K562 (cell line): ENCODE results near the gene PRM1. TPM values are rescaled to one million over a fixed set of nuclear protein-coding genes. Genes with fewer than 3 reads are reported as not detected.

Experiments used
- ATAC-seq: fragments of 200-7000 bp; cut with Tn5 transposase; 3 replicates; pipeline ENCODE4 v1.9.1; 2020; ENCODE audit warnings: moderate library complexity
- BruUV-seq: library from RNA; stranded (reverse); fragments of 400-500 nt; replicated peaks from 2 replicates; lab custom pipeline; 2021; lab: Mats Ljungman, UMichigan
- CTCF ChIA-PET: fragments of 300-600 bp; formaldehyde crosslinking; extraction: SDS; loops from one replicate; lab custom pipeline; 2021; ENCODE audit warnings: low intra/inter-chr PET ratio; lab: Yijun Ruan, JAX
- POLR2A ChIA-PET: fragments of 300-600, 350-650 bp; sonication (Branson Sonifier 250); formaldehyde crosslinking; extraction: SDS; loops from one replicate; lab custom pipeline; 2021; ENCODE audit warnings: antibody characterized with exemption, inconsistent platforms; lab: Yijun Ruan, JAX
- DNase-seq, 4 experiments: peaks; one replicate each; pipeline versions ENCODE4 v3.0.0 to v3.0.0-alpha.2; 2011 to 2018; ENCODE audit warnings: low spot score in 3 of 4, mixed read lengths in 3 of 4; ENCODE audit errors: extremely low read depth in 1 of 4
- FAIRE-seq: peaks from 2 replicates; lab custom pipeline; 2011; peaks lifted over from hg19 to GRCh38; lab: Jason Lieb, UNC
- H2AFZ ChIP-seq: 2 replicates; pipeline ENCODE4 v1.6.0; 2011; ENCODE audit warnings: low read depth, low read length, control low read depth, inconsistent platforms
- H3K27ac ChIP-seq: fragments of 200-600 bp; 3 replicates; pipeline ENCODE4 v1.8.0; 2011; ENCODE audit warnings: low read depth, mild to moderate bottlenecking, control low read depth, inconsistent platforms, low read length, moderate library complexity, mixed read lengths; ENCODE audit errors: extremely low read depth
- H3K27me3 ChIP-seq, 2 experiments: fragments of 300-600 bp in 1 of 2; 2 replicates in 1 of 2; 3 replicates in 1 of 2; pipeline versions ENCODE4 v1.6.0 to v1.8.0; 2011; ENCODE audit warnings: inconsistent platforms in 2 of 2, low read length in 2 of 2, mild to moderate bottlenecking in 1 of 2, mixed read lengths in 1 of 2, moderate library complexity in 1 of 2; ENCODE audit not compliant: control insufficient read depth in 2 of 2, insufficient read depth in 2 of 2
- H3K36me3 ChIP-seq: fragments of 300-600 bp; 3 replicates; pipeline ENCODE4 v1.8.0; 2011; ENCODE audit warnings: mild to moderate bottlenecking, low read length, inconsistent platforms; ENCODE audit not compliant: control insufficient read depth, insufficient read depth
- H3K4me1 ChIP-seq, 2 experiments: fragments of 200-600 bp in 1 of 2; replicated peaks in 1 of 2; 2 replicates in 1 of 2; 3 replicates in 1 of 2; pipeline versions ENCODE4 v1.5.1 to v1.8.0; 2011; ENCODE audit warnings: inconsistent platforms in 2 of 2, low read length in 2 of 2, mild to moderate bottlenecking in 1 of 2, mixed read lengths in 1 of 2, moderate library complexity in 1 of 2; ENCODE audit not compliant: control insufficient read depth in 2 of 2, insufficient read depth in 2 of 2
- H3K4me2 ChIP-seq: 2 replicates; pipeline ENCODE4 v1.6.1; 2011; ENCODE audit warnings: low read length, control low read depth, inconsistent platforms, mixed read lengths; ENCODE audit not compliant: insufficient read depth
- H3K4me3 ChIP-seq: fragments of 200-600 bp; sonication (generic), shearing (Covaris generic); 2 replicates; pipeline ENCODE4 v1.5.1; 2016; ENCODE audit warnings: control low read depth, inconsistent platforms
- H3K79me2 ChIP-seq: fragments of 200-600 bp; 3 replicates; pipeline ENCODE4 v1.8.0; 2011; ENCODE audit warnings: low read length, inconsistent platforms; ENCODE audit not compliant: control insufficient read depth, insufficient read depth
- H3K9ac ChIP-seq, 2 experiments: 2 replicates each; pipeline versions ENCODE4 v1.6.0 to v1.6.1; 2011; ENCODE audit warnings: low read depth in 2 of 2, low read length in 2 of 2, control low read depth in 1 of 2, inconsistent platforms in 1 of 2, mild to moderate bottlenecking in 1 of 2, mixed read lengths in 1 of 2; ENCODE audit not compliant: insufficient read depth in 1 of 2
- H3K9me1 ChIP-seq: one replicate; pipeline ENCODE4 v1.6.0; 2011; ENCODE audit warnings: inconsistent platforms, mild to moderate bottlenecking, low read length, moderate library complexity; ENCODE audit not compliant: control insufficient read depth, insufficient read depth
- H3K9me3 ChIP-seq: replicated peaks from 2 replicates; pipeline ENCODE4 v1.5.1; 2011; ENCODE audit warnings: low read depth, low read length, inconsistent platforms; ENCODE audit not compliant: control insufficient read depth, insufficient read depth
- H4K20me1 ChIP-seq: replicated peaks from 2 replicates; pipeline ENCODE4 v1.6.1; 2011; ENCODE audit warnings: low read length, inconsistent platforms, mixed read lengths; ENCODE audit not compliant: control insufficient read depth, insufficient read depth
- ATF3 ChIP-seq, 2 experiments: fragments of 450-650 bp in 1 of 2; sonication (generic) in 1 of 2; formaldehyde crosslinking in 1 of 2; IDR thresholded peaks in 1 of 2; conservative IDR thresholded peaks in 1 of 2; 2 replicates each; pipeline versions ENCODE4 v1.6.1 to v1.8.1; 2016 to 2023; ENCODE audit warnings: mild to moderate bottlenecking in 2 of 2, moderate library complexity in 2 of 2, inconsistent platforms in 1 of 2, missing genetic modification reagents in 1 of 2
- CEBPB ChIP-seq: fragments of 450-650 bp; IDR thresholded peaks from 2 replicates; pipeline ENCODE4 v1.6.1; 2016; ENCODE audit warnings: missing genetic modification characterization, missing compliant biosample characterization
- DACH1 ChIP-seq: fragments of 450-650 bp; IDR thresholded peaks from 2 replicates; pipeline ENCODE4 v1.6.1; 2018; ENCODE audit not compliant: partially characterized antibody
- MCM3 ChIP-seq: fragments of 450-650 bp; IDR thresholded peaks from 2 replicates; pipeline ENCODE4 v1.6.1; 2016
- NCOR1 ChIP-seq: fragments of 450-650 bp; IDR thresholded peaks from 2 replicates; pipeline ENCODE4 v1.6.1; 2016; ENCODE audit warnings: mild to moderate bottlenecking, moderate library complexity
- NFXL1 ChIP-seq: fragments of 450-650 bp; formaldehyde crosslinking; IDR thresholded peaks from 2 replicates; pipeline ENCODE4 v1.4.0; 2021; ENCODE audit warnings: mild to moderate bottlenecking
- USF2 ChIP-seq: sonication (generic); formaldehyde crosslinking; IDR thresholded peaks from 2 replicates; pipeline ENCODE4 v1.5.0; 2020; ENCODE audit warnings: missing genetic modification reagents
- ZNF121 ChIP-seq: sonication (generic); formaldehyde crosslinking; conservative IDR thresholded peaks from 2 replicates; pipeline ENCODE4 v1.8.0; 2022; ENCODE audit warnings: missing genetic modification reagents
- WGBS: fragments of 100-300 bp; shearing (Covaris generic); methylation state at CpG from one replicate; pipeline ENCODE4 v1.1.6; 2016; ENCODE audit warnings: low coverage, mixed read lengths; ENCODE audit not compliant: insufficient coverage; ENCODE audit errors: missing lambda C conversion rate; 5-methylcytosine and 5-hydroxymethylcytosine counted together
- in situ Hi-C: fragments of 300-500 bp; cut with MboI; formaldehyde crosslinking; loops from 4 replicates; pipeline ENCODE4 v1.15.0; 2018; ENCODE audit warnings: inconsistent platforms, mixed read lengths
- intact Hi-C: fragments of 100-400 bp; cut with micrococcal nuclease; formaldehyde crosslinking; loops from 2 replicates; pipeline ENCODE4 v1.14.2; 2022
- polyA plus RNA-seq, 8 experiments: library from polyadenylated mRNA; depleted of rRNA in 4 of 8; stranded (reverse) in 5 of 8; unstranded in 3 of 8; fragments of >200 nt; fragmentation: Nextera tagmentation in 2 of 8; fragmentation: Illumina TruSeq in 1 of 8; extraction: Ambion mirVana in 2 of 8; extraction: Trizol in 1 of 8; gene quantifications; 2 replicates each; pipeline versions ENCODE4 v1.2.1 to v1.2.3, GENCODE V29; 2011 to 2014; ENCODE audit warnings: inconsistent platforms in 1 of 8, missing spikeins in 1 of 8
- total RNA-seq, 7 experiments: library from RNA; depleted of rRNA in 6 of 7; stranded (reverse); fragments of >200 nt in 6 of 7; fragmentation: Illumina TruSeq in 2 of 7; extraction: Trizol in 2 of 7; gene quantifications; 2 replicates each; pipeline versions ENCODE4 v1.2.1 to v1.2.3, GENCODE V29; 2011 to 2021; ENCODE audit warnings: low replicate concordance in 1 of 7

Gene PRM1
- total and polyA plus RNA-seq, 9 of the 15 experiments (the other 6 are each of a cell fraction or from before 2014, with no cell fraction given), result not detected

GRCh38 chr16:11325404-11326083 is 44.4 kb upstream of the PRM1 start:
- H4K20me1 ChIP-seq, result no peaks in the 10 kb centered on the region
- peaks cover 2% of the 10 kb centered on the region; the same call in 1 of the 2 replicates for H3K9me3 ChIP-seq
- FAIRE-seq, result no peak
- ATAC-seq, result no peak
- TF ChIP-seq MCM3, result 0 out of 2 replicates have a peak, but pooled peaks have one; percentile 9
- TF ChIP-seq NCOR1, result no peak
- peaks cover 0 to 3% of the 10 kb centered on the region in 2 experiments; a peak in 2 of 5 replicates for H3K4me1 ChIP-seq
- H3K36me3 ChIP-seq, result no peaks in the 10 kb centered on the region
- CTCF ChIA-PET, result no interaction called here
- no peak for DNase-seq
- H2AFZ ChIP-seq, result no peak overlapping the region
- no peaks in the 10 kb centered on the region for H3K9me1 ChIP-seq
- in situ Hi-C loops (no loop called here), intact Hi-C loops (no loop called here)
- no peak overlapping the region for H3K4me2 ChIP-seq
- no peaks in the 10 kb centered on the region for H3K79me2 ChIP-seq
- H3K9ac ChIP-seq, result no peak overlapping the region
- no peak overlapping the region for H3K27ac ChIP-seq
- H3K4me3 ChIP-seq, result no peak overlapping the region
- peaks cover 16 to 29% of the 10 kb centered on the region in 2 experiments; a peak in 4 of 5 replicates for H3K27me3 ChIP-seq
- 10% methylated on average over 10 of the region's 10 CpGs for WGBS
- BruUV-seq, result no TSS peak
- POLR2A ChIA-PET, result interaction anchor here (0.7 to 0.8 kb wide), 2 partner anchors 8 to 114 kb away, joined by 3 to 4 read pairs; no protein-coding TSS in a partner anchor

GRCh38 chr16:11323551-11324336 is 42.6 kb upstream of the PRM1 start:
- CTCF ChIA-PET, result no interaction called here
- H3K4me1 ChIP-seq, result peaks cover 0 to 3% of the 10 kb centered on the region in 2 experiments; a peak in 3 of 5 replicates

More at GRCh38 chr16:11323551-11324336, 42.6 kb upstream of the PRM1 start:
- no peak overlapping the region for H3K9ac ChIP-seq
- TF ChIP-seq NFXL1 (CRISPR knock-in tag), result no peak
- TF ChIP-seq ZNF121 (CRISPR knock-in tag), result peak; percentile 52; the same call in 1 of the 2 replicates
- TF ChIP-seq USF2 (CRISPR knock-in tag), result no peak
- TF ChIP-seq DACH1, result peak; percentile 85
- TF ChIP-seq CEBPB, result peak; percentile 34; the same call in 1 of the 2 replicates
- 0 out of 2 replicates have a peak, but pooled peaks have one; percentile 12 for TF ChIP-seq ATF3 (IDR thresholded peaks at IDR 0.05)
- no peak for TF ChIP-seq ATF3 (CRISPR knock-in tag; conservative IDR thresholded peaks at IDR 0.05)
- TF ChIP-seq, all 486 proteins: peak for 4
- no peak for FAIRE-seq
- 42% methylated on average over 11 of the region's 11 CpGs for WGBS
- BruUV-seq, result no TSS peak
- POLR2A ChIA-PET, result interaction anchor here (0.6 to 1.0 kb wide), 2 partner anchors 10 to 50 kb away, joined by 3 read pairs; no protein-coding TSS in a partner anchor
- Histone ChIP-seq H3K9me3 (peaks cover 2% of the 10 kb centered on the region; the same call in 1 of the 2 replicates), H2AFZ (no peak overlapping the region), H3K79me2 (no peaks in the 10 kb centered on the region), H3K36me3 (no peaks in the 10 kb centered on the region), H4K20me1 (no peaks in the 10 kb centered on the region), H3K9me1 (no peaks in the 10 kb centered on the region), H3K27me3 (peaks cover 13 to 27% of the 10 kb centered on the region in 2 experiments; a peak in 4 of 5 replicates), H3K4me2 (no peak overlapping the region), H3K27ac (no peak overlapping the region), H3K4me3 (no peak overlapping the region)
- DNase-seq, result no peak
- ATAC-seq, result no peak
- in situ Hi-C loops, result no loop called here
- intact Hi-C loops, result no loop called here
